HPDE6-E6E7 (cell line): ENCODE data around the gene SDR42E1.

ENCODE experiments used
- DNase-seq: peaks from one replicate; pipeline ENCODE4 v3.0.0; 2011; ENCODE audit warnings: missing footprints; ENCODE audit errors: extremely low spot score

Gene SDR42E1

DNA sequence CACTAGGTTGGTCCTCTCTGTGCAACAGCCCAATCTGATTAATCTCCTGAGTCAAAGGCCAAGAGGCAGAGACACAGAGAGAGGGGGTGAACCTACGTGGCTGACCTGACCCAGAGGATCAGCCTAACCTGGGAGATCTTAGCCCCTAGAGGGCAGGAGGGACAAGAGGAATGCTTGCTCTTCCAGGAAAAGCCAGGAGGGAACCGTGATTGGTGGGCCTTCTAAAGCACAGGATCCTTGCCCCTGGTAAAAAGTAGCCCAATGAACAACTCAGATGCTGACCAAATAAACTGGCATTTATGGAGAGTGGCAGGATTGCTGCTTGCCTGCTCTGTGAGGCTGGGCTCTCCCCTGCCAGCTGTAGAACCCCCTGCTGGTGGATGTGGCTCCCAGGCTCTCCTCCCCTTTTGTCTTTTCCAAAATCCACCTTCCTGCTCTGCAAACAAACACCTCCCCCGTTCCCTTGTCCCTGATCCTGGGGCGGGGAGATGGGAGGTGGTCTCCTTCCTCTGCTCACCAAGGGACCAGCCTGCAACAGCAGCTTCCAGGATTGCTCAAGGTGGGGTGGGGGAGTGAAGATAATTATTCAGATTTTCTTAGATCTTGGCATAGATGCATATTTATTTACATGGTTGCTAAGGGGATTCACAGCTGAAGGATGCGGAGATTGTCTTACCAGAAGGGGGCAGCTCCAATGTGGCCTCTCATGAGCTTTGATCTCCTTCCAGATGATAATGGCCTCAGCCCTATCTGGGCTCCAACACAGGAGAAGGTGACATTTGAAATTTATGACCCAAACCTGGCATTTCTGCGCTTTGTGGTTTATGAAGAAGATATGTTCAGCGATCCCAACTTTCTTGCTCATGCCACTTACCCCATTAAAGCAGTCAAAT lies 71.9 kb downstream of the SDR42E1 start:
- DNase-seq = no peak
